GDM1 (cell line): ENCODE data around the gene NAP1L4.
"Not testable (repeated sequence)": the region's sequence is repeated elsewhere in the genome, so short reads cannot be mapped to it uniquely, and the experiment has no call there.

Source experiments
- DNase-seq: peaks from one replicate; lab custom pipeline; 2025; lab: John Stamatoyannopoulos, UW

The NAP1L4 gene

GRCh38 chr11:2921742-2922493 is 70.2 kb downstream of the NAP1L4 start:
- DNase-seq, result no peak

DNA sequence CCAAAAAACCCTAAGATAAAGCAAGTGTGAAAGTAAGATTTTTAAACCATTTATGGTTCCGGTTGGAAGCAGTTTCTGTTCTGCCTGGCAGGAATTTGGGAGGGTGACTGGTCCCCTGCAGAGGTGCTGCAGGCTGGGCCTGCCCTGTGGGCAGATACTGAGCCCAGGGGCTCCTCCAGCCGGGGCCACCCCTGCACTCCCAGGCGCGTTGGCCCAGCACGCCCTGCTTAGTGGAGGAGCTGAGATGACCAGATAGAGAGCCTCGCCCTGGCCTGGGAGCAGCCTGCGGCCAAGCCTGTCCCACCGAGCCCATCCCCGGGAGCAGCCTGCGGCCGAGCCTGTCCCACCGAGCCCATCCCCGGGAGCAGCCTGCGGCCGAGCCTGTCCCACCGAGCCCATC is 70.9 kb downstream of the NAP1L4 start:
- DNase-seq, result no peak

DNA sequence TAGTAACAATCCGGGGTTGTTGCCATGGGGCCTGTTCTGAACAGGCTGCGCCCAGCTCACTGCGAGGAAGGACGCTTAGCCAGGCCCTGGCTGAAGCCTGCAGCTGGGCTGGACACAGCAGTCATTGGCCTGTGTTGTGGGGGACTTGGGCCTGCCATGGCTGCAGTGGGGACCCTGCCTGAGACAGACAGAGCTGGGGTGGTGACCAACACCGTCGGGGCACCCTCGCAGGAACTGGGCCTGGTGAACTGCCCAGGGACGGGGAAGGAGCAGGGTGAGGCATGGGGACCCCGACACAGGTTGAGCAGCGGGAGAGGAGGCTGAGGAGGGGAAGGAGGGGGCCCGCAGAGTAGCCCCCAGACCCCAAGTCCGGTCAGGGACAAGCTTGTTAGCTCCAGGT is 71.8 kb downstream of the NAP1L4 start:
- DNase-seq, result no peak

DNA sequence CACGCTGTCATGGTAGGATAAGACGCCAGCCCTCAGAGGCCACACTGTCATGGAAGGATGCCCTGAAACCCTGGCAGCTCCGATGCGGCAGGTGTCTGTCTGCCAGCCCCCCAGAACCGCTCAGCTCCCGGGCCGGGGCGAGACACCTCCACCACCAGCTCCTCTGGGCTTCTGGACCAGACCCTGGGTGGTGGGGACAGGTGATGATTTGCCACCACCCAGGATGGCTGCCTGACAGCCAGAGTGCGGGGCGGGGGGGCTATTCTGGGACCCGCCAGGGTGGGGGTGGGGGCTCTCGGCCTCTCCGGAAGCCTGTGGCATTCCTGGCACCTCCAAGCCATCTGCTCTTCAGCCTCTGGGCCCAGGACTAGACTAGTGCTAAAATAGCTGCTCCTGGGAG is 72.3 kb downstream of the NAP1L4 start:
- no peak for DNase-seq

GRCh38 chr11:2919188-2919587 is 72.9 kb downstream of the NAP1L4 start:
- DNase-seq, result no peak

DNA sequence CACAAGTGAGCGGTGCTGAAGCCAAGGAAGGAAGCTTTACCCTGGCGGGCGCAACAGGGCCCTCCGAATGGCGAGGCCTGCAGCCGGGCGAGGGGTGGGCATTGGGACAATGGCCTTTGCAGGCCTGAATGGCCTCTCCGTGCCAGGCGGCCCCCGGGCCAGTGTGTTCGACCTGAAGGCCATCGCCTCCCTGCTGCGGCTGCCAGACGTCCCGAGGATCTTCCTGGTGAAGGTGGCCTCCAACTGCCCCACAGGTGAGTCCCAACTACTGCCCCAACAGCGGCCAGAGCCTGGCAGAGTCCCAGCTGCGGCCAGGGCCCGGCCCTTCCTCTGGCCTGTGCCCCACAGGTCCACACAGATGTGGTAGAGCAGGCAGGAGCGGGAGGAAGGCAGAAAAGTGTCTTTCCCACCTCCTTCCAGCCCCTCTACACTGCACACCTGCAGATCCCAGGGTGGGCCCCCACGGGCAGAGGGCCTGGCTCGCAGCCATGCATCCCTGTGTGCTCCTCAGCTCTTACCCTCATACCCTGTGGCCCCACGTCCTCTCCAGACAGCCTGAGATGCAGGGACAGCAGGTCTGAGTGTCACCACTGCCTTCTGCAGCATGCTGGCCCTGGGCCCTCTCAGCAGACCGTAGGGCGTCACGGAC is 74.2 kb downstream of the NAP1L4 start:
- DNase-seq, result no peak

GRCh38 chr11:2916892-2917645 is 75.1 kb downstream of the NAP1L4 start:
- no peak for DNase-seq

- no peak for DNase-seq
Observed at GRCh38 chr11:2916114-2916891, 75.8 kb downstream of the NAP1L4 start.

DNA sequence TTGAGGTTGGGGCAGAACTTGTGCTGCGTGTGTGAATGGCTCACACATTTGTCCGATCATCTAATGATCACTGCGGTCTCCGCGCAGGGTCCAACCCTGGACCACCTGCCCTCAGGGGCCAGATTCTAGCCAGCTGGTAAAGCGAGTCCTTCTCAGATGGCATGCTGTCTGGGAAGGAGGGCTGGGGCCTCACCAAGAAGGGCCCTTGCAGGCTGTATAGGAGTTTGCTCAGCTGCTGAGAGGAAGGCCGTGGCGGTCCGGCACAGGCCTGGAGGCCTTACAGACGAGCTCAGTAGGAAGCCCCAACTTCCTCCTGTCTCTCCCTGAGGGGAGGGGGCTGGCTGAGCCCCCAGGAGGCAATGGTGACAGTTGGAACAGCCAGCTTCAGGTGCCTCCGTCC is 76.7 kb downstream of the NAP1L4 start:
- peak; percentile 19 for DNase-seq

GRCh38 chr11:2914455-2915195 is 77.5 kb downstream of the NAP1L4 start:
- DNase-seq, result peak; percentile 64

- no peak for DNase-seq
Observed at GRCh38 chr11:2913776-2914175, 78.4 kb downstream of the NAP1L4 start.

DNA sequence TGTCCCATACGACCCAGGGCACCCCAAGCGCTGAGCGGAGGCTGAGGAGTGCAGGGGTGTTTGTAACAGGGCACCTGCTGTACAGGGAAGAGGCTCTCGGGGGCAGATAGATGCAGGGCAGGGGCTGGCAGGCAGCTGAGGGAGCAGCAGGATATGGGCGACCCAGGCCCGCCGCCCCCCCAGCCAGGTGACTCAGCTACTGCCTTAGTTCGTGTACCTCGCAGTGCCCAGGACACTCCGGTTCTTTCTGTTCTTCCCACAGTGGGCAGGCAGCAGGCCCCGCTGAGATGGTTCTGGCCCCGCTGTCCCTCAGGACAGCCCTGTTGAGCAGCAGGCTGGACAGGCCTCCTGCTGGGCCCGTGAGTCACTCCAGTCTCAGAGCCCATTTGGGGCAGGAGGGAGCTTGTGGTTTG is 79.1 kb downstream of the NAP1L4 start:
- no peak for DNase-seq

DNA sequence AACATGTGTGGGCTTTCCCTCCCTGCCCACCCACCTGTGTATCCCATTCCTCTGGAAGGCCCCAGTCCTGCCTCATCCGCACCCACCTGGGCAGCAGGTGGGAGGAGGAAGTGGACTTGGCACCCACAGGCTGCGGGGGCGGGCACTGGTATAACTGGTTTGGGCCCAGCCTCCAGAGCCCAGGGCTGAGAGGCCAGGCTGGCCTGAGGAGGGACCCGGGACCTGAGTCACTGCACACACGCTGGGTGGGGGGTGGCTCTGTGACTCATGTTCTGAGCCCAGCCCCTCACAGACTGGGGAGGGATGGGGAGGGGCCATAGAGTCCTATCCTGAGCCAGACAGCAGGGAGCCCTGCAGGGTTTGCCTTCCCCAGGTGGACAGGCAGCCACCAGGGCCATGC is 79.6 kb downstream of the NAP1L4 start:
- no peak for DNase-seq

- no peak for DNase-seq
Observed at GRCh38 chr11:2911785-2912391, 80.2 kb downstream of the NAP1L4 start.

- no peak for DNase-seq
Observed at GRCh38 chr11:2911088-2911784, 80.9 kb downstream of the NAP1L4 start.

DNA sequence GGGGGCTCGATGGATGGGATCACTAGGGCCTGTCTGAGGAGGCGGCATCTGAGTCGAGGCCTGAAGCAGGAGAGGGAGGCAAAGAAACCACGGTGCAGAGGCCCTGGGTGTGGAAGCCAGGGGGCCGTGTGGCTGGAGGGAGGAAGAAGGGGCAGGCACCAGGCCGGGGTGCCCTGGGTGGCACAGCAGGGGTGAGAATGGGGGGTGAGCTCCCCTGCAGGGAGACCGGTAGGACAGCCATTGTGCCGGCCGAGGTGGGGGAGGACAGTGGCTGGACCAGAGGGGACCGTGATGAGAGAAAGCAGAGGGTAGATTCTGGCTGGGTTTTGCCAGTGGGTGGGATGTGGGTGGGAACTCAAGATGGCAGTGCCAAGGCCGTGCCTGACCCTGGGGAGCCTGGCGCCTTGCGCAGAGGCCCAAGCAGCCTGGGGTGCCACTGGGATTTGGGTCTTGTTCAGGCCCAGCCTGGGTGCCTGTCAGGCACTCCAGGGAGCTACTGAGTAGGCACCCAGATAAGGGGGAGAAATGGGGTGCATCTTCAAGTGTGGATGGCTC is 81.7 kb downstream of the NAP1L4 start:
- DNase-seq, result no peak

DNA sequence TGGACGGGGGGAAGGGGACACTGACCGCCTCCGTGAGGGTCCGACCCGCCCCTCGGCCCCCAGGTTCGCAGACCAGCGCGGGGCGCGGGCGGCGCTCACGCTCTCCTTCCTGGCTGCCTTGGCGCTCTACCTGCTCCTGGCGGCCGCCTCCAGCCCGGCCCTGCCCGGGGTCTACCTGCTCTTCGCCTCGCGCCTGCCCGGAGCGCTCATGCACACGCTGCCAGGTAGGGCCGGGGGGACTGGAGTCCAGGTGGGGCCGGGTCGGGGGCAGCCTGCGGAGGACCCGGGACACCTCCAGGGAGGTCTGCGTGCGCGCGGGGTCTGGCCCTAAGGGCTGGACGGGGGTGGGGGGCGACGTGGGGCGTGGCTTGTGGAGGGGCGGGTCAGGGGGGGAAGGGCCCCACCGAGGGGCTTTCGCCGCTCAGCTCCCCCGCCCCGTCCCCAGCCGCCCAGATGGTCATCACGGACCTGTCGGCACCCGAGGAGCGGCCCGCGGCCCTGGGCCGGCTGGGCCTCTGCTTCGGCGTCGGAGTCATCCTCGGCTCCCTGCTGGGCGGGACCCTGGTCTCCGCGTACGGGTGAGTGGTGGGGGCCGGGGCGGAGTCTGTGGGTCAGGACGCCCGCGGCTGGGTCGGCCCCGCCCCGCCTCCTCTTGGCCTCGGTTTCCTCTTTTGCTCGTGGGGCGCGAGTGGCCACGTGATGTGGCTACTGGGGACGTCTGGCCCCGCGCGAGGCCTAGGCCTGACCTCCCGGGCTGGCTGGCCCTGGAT is 82.8 kb downstream of the NAP1L4 start:
- no peak for DNase-seq

GRCh38 chr11:2908130-2908529 is 84.0 kb downstream of the NAP1L4 start:
- DNase-seq, result no peak

DNA sequence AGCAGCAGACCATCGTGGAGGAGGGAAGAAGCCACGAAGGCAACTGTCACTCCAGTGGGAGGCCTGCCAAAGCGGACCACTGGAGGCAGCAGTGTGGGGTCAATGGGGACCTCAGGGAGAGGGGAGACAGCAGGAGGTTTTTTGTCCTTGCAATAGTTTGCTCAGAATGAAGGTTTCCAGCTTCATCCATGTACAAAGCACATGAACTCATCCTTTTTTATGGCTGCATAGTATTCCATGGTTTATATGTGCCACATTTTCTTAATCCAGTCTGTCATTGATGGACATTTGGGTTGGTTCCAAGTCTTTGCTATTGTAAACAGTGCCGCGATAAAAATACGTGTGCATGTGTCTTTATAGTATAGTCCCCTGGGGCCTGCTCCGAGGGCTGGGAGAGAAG is 86.8 kb downstream of the NAP1L4 start:
- not testable (repeated sequence) for DNase-seq
